ENCODE results near the gene KCNT1.

KCNT1 gene

DNA sequence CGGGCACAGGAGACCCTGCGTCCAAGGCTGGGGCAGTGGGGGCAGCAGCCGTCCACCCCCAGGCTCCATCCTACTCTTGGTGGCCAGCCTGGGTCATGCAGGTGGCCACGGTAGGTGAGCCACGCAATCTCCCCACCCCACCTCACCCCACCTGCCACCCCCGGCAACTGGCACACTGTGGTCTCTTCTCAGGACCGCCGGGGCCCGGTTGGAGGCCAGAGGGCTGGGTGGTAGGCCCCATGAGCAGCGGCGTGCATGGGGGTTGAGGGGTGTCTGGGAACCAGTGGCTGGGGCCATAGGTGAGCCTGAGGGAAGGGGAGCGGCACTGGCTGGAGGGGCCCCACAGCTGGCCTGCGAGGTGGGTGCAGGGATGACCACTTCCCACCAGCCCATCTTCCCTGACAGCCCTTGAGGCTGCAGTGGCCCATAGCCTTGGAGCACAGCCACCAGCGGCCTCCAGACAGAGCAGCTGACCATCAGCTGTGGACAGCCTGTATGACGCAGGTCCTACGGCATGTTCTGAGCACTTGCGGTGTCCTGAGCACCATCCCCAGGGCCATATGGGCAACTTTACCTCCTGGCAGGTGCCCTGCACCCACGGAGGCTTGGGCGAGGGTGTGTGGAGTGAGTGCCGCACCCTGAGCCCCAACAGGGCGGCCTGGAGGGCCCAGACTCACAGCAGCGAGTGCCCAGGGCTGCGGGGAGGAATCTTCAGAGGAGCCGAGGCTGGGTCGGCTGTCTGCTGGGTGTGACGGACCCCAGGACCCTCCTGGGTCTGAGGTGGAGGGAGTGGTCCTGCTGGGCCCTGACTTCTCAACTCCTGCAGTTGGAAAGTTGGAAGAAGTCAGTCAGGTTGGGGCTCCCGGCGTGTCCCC lies 47.4 kb downstream of the KCNT1 start:
- DNase-seq = no peak

DNA sequence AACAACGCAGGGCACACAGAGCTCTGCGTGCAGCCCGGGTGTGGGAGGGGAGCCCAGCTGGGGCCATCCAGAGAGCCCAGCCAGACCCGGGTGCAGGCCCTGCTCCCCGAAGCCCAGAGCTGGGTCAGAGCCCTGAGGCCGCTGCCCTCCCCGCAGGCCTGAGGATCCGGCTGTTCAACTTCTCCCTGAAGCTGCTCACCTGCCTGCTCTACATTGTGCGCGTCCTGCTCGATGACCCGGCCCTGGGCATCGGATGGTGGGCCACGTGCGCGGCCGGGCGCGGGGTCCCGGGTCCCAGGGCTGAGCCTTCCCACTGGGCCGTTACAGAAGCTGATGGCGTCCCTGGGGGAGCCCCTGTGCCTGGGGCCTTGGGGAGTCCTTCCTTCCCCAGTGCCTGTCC lies 48.8 kb downstream of the KCNT1 start:
- no peak for DNase-seq

DNA sequence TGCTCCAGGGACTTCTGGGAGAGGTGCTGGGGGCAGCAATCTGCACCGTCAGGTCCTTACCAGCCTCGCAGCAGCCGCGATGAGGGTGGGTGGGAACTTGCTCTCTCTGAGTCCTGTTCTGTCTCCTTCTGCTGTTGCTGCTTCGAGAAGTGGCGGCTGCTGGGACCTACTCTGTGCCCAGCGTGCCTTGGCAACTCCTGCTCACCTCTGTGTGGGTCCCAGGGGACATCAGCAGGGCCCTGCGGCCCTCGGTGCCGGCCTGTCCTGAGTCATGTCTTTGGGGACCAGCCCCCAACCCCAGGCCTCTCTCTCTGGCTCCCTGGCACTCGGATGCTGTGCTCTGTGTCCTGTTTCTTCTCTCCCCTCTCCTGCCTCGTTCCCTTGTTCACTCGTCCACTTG lies 49.5 kb downstream of the KCNT1 start:
- DNase-seq = no peak

DNA sequence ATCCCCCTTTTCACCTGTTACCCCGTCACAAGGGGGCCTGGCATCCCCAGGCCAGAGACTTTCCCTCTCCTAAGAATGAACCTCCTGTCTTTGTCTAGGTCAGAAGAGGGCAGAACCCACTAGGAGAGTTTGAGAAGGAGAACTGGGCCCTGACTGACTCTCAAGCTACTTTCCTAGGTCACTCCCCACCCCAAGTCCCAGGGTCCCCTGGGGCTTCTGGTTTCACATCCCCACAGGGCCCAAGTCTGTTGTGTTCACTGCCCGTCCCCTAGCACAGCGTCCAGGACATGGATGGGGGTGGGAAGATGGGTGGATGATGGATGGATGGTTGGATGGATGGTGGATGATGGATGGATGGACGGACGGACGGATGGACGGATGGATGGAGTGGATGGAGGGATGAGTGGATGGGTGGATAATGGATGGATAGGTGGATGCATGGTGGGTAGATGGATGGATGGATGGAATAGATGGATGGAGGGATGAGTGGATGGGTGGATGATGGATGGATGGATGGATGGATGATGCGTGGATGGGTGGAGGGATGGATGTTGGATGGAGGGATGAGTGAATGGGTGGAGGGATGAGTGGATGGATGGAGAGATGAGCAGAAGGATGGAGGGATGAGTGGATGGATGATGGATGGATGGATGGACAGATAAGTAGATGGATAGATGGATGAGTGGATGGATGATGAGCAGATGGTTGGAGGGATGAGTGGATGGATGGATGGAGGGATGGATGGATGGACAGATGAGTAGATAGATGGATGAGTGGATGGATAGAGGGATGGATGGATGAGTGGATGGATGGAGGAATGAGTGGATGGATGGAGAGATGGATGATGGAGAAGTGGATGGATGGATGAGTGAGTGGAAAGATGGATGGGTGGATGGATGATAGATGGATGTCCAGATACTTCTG lies 50.6 kb downstream of the KCNT1 start:
- no peak for DNase-seq

DNA sequence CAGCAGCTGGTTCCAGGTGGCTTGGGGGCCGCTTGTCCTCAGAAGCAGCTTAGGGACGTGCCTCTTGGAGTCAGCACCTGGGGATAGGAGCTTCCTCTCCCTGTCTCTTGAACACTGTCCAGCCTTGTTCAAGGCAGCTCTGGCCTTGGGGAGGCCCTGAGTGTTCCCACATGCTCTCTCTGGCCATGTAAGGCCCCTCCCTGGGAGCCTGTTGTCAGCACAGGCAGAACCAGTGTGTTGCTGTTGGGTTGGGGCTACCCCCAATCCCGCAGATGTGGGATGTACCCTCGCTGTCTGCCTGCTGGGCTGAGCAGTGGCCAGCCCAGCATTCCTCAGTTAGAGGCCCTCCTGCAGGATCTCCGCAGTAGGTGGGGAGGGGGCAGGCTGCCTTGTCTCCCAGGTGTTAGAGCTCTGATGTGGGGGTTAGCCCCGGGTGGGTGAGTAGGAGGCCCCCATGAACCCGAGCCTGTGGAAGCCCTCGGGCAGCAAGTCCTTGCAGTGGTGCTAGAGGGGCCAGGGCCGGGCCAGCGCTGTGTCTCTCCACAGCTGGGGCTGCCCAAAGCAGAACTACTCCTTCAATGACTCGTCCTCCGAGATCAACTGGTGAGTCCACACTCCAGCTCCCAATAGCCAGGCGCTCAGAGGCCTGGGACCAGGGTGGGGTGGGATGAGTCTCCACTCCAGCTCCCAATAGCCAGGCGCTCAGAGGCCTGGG lies 51.6 kb downstream of the KCNT1 start:
- DNase-seq = no peak

DNA sequence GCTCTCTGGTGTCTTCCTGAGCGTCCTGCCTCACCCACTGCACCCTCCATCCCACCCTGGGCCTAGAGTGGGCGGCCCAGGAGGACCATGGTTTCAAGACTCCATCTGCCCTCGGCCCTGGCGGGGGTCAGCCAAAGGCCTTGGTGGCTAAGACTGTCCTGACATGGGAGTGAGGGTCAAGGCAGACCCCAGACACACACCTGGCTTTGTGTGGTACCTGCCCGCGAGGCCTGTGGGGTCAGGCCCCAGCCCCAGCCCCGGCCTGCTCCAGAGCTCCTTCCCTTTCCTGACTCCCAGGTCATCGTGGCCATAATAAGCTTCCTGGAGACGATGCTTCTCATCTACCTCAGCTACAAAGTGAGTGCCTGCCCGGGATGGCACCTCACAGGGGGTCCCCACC lies 54.6 kb downstream of the KCNT1 start:
- no peak for DNase-seq

DNA sequence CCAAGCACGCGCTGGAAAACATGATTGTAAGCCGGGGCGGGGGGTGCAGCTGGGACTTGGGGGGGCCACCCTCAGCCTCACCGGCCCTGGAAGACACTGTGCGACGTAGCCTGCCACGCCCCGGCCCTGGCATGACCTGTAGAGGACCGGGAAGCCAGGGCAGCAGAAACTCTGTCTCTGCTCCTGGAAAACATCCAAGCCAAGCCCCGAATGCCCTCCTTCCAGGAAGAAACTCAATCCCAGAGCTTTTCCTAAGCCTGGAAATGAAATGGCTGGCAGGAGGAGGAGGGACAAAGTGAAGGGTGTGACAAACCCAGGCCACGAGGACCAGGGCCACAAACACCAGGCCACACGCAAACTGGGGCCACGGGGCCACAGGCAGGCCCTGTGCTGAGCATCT lies 55.4 kb downstream of the KCNT1 start:
- no peak for DNase-seq

DNA sequence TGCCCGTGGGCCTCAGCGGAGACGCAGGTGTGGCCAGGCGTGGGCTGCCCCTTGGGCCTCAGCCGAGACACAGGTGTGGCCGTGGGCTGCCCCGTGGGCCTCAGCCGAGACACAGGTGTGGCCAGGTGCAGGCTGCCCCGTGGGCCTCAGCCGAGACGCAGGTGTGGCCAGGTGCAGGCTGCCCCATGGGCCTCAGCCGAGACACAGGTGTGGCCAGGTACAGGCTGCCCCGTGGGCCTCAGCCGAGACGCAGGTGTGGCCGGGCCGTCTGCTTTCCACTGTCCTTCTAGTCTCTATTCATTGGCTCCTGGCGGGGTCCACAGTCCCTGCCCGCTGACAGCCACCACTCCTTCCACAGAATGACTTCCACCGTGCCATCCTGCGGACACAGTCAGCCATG lies 56.1 kb downstream of the KCNT1 start:
- DNase-seq = no peak

DNA sequence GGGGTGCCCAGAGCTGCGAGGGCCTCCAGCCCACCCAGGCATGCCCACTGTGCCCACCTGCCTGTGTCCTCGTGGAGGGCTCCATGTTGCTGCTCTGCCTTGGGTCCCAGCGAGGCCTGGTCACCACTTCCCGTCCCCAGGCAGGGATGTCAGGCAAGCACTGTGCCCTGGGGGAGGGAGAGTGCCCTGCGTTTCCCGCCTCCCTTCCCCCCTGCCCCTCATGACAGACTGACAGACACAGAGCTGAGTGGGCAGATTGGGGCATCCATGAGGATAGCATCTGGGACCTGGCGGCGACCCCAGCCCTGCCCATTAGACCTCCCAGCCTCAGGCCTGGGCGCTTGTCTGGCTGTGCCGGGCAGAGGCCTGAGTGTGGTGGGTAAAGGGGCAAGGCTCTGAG lies 56.9 kb downstream of the KCNT1 start:
- no peak for DNase-seq

DNA sequence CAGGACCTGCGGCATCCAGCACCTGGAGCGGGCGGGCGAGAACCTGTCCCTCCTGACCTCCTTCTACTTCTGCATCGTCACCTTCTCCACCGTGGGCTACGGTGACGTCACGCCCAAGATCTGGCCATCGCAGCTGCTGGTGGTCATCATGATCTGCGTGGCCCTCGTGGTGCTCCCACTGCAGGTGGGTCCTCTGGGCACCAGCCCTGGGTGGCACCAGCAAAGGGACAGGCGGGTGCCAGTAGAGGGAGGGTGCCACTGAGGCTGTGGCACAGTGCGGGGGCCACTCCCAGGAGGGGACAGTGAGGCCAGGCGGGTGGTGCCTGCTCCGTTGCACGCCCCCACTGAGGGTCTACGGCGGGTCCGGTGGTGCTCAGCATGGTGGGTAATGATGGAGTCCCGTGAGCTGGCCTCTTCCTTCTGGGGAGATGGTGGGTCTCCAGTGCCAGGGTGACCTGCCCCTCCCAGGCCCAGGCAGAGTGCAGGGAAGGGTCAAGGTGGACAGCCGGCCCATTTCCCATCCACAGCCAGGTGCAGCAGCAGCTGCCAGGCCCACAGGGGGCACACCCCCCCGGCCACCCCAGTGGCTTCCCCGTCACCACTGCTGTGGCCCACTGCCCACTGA lies 57.8 kb downstream of the KCNT1 start:
- DNase-seq = no peak

DNA sequence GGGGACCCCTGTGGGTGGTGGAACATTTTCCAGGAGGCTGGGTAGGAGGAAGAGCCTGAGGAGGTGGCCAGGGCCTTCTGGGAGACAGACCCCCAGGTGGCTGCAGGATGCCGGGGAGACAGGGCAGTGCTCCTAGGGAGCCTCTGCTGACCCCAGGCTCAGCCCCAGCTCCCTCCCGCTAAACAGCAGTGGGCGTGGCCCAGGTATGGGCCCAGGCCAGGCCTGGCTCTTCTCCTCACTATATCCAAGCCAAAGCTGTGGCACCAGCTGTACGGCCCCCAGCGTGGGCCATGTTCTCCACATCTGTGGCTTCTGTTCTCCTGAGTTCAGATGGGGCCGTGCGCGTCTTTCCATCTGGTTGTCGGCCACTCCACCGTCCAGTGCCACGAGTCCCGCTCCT lies 58.5 kb downstream of the KCNT1 start:
- DNase-seq = no peak

DNA sequence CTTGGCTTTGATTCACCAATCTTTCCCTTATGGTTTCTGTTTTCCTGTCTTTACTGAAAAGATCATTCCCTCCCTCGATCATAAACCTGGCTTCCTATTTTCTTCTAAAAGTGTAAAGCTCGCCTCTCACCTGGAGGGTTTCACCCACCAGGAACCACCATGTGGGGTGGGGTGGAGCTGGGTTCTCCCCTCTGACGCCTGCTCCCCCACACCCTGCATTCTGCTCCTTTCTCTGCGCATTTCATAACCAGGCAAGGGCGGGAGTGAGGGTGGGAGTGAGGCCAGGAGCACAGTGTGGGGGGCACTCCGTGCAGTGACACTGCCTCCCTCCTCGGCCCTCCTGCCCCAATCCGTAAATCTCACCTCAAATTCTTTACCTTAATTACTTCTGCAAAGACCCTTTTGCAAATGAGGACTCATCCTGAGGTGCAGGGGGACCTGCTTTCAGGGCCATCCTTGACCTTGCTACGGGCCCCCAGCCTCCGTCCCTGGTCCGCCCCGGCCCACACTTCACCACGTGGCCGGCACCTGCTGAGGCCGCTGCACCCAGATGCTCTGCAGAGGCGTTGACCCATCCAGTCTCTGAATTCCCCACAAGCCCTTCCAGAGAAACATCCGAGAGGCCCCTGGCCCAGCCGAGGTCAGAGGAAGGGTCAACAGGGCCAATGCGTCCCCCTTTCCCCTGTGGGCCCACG lies 59.3 kb downstream of the KCNT1 start:
- DNase-seq = no peak

DNA sequence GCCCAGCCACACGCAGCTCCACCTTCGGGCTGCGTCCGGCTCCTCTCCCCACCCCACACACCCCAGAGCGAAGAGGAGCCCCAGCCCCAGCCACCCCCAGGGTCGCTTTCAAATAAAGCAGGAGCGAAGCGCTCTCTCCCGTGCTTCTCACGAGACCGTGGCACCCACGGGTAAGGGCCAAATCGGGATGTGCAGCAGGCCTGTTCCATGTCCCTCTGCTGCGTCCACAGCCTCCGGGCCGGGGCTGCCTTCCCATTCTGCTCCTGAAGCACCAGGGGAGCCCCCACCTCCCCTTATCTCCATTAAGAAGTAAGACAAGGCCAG lies 59.8 kb downstream of the KCNT1 start:
- no peak for DNase-seq

DNA sequence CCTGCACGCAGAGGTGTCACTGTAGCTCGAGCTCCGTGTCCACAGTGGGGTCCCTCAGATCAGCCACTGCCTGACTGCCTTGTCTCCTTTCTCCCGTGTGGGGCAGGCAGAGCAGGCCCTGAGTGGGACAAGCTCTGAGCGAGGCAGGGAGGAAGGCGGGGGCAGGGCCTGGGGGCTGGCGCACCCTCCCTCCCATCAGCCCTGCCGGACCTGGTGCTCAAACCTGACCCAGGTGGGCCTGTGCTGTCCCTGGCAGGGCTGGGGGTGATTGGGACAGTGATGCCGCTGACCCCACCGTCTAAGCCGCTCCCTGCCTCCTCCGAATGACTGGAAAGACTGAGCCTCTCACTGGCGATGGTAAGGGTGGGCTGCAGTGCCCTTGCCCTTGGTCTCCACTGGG lies 60.9 kb downstream of the KCNT1 start:
- no peak for DNase-seq

DNA sequence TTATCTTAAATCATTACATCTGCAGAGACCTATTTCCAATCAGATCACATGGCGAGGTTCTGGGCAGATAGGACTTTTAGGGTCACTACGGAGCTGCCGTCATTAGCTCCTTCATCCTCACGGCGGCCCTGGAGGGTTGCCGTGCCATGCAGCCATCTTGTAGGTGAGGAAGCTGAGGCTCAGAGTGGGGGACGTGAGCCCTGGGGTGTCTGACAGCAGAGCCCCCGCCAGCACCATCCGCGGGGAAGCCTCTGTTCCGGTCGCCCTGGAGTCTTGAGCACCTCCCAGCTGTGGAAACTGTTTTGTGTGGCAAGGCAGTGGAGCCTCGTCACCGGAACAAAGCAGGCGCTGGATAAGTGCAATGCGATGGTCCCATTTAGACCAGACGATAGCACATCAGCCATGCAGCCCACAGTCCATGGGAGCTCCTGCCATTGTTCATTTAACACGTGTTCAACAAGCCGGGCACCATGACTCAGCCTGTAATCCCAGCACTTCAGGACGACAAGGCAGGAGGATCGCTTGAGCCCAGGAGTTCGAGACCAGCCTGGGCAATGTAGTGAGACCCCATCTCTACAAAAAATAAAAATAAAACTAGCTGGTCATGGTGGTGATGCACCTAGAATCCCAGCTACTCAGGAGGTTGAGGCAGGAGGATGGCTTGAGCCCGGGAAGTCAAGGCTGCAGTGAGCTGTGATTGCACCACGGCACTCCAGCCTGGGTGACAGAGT lies 61.9 kb downstream of the KCNT1 start:
- no peak for DNase-seq

DNA sequence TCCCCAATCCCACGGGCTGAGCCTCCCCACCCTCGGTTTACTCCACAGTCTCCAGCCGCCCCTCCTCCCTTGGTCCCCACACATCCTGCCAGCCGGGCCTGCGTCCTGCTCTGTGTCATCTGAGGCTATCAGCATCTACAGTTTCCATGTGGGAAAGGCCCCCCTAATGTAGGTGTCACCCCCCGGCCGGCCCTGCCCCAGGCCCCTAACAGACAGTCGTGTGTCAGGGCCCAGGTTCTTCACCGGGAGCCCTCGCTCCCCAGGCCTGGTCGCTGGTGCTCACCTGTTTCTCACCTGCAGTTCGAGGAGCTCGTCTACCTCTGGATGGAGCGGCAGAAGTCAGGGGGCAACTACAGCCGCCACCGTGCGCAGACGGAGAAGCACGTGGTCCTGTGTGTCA lies 62.7 kb downstream of the KCNT1 start:
- no peak for DNase-seq

DNA sequence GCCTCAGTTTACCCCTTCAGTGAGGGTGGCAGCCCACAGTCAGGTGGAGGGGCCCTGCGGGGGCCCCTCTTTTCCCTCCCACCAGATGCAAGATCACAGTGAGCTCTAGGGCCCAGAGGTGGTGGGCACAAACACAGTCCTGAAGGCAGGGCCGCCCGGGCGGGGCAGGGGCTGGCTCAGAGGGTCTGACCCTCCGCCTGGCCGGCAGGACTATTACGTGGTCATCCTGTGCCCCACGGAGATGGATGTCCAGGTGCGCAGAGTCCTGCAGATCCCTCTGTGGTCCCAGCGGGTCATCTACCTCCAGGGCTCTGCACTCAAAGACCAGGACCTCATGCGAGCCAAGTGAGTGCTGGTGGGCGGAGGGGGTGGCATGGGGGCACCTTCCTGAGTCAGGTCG lies 63.4 kb downstream of the KCNT1 start:
- DNase-seq = no peak

DNA sequence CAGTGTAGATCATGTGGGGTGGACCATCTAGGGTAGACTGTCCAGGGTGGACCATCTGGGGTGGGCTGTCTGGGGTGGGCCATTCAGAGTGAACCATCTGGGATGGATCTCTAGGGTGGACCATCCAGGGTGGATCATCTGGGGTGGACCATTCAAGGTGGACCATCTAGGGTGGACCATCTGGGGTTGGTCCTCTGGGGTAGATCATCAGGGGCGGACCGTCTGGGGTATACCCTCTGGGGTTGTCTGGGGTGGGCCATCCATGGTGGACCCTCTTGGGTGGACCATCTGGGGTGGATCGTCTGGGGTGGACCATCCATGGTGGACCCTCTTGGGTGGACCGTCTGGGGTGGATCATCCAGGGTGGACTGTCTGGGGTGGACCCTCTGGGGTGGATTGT lies 64.3 kb downstream of the KCNT1 start:
- no peak for DNase-seq

DNA sequence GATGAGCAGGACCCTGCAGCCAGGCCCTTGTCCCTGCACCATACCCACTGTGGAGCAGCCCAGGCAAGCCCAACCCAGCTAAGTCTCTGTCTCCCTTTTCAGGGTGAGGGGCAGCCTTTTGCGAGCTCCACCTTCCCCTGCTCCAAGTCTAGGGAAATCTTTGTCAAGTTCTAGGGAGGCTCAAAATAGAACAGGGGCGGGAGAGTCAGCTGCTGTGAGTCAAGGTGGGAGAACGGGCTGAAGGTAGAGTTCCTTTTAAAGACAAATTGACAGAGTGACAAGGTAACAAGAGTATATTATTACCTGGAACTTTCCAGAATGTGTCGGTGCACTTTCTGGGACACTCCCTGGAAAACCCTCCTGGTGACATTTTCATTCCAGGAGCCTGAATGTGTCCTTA lies 64.7 kb downstream of the KCNT1 start:
- no peak for DNase-seq

DNA sequence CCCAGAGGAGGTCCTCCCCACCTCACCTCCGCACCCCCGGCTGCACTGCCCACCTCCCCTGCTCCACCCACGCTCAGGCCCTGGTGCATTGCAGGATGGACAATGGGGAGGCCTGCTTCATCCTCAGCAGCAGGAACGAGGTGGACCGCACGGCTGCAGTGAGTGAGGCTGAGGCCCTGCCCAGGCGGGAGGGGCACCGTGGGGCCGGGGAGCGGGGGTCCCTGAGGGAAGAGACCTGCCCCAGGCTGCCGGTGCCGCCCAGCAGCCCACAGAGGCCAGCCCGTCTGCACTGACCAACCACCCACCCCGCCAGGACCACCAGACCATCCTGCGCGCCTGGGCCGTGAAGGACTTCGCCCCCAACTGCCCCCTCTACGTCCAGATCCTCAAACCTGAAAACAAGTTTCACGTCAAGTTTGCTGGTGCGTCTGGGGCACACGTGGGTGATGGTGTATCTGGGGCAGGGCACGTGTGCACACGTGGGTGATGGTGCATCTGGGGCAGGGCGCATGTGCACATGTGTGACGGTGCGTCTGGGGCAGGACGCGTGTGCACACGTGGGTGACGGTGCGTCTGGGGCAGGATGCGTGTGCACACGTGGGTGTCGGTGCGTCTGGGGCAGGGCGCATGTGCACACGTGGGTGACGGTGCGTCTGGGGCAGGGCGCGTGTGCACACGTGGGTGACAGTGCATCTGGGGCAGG lies 66.7 kb downstream of the KCNT1 start:
- no peak for DNase-seq

Data from activated naive CD4-positive, alpha-beta T cell (primary cell).